Neural progenitor cell (in vitro differentiated cells): ENCODE data around the gene MOB1A. TPM values are rescaled to one million over a fixed set of nuclear protein-coding genes. Genes with fewer than 3 reads are reported as not detected.

Experiments used
- DNase-seq: peaks from one replicate; pipeline ENCODE4 v3.0.0-alpha.2; 2016; ENCODE audit warnings: low spot score
- H2AFZ ChIP-seq: fragments of 200-600 bp; sonication (generic); replicated peaks from 2 replicates; pipeline ENCODE4 v1.6.1; 2016; ENCODE audit warnings: antibody characterized with exemption
- H3F3A ChIP-seq: fragments of 200-600 bp; sonication (generic); 2 replicates; pipeline ENCODE4 v1.6.1; 2016; ENCODE audit warnings: antibody characterized with exemption, low read depth
- H3K27ac ChIP-seq: fragments of 200-600 bp; sonication (generic); 2 replicates; pipeline ENCODE4 v1.5.1; 2016; ENCODE audit warnings: mild to moderate bottlenecking
- H3K27me3 ChIP-seq: fragments of 200-600 bp; sonication (generic); 2 replicates; pipeline ENCODE4 v1.6.1; 2016; ENCODE audit warnings: mild to moderate bottlenecking, moderate library complexity
- H3K36me3 ChIP-seq: fragments of 200-600 bp; sonication (generic); 2 replicates; pipeline ENCODE4 v1.5.1; 2016
- H3K4me1 ChIP-seq: fragments of 200-600 bp; sonication (generic); 2 replicates; pipeline ENCODE4 v1.6.1; 2016; ENCODE audit warnings: mixed run types
- H3K4me2 ChIP-seq: fragments of 200-600 bp; sonication (generic); 2 replicates; pipeline ENCODE4 v1.6.1; 2016
- H3K4me3 ChIP-seq: fragments of 200-600 bp; sonication (generic); 2 replicates; pipeline ENCODE4 v1.5.1; 2016
- H3K79me2 ChIP-seq: fragments of 200-600 bp; sonication (generic); 2 replicates; pipeline ENCODE4 v1.6.1; 2016; ENCODE audit warnings: low read depth
- H3K9ac ChIP-seq: fragments of 200-600 bp; sonication (generic); 2 replicates; pipeline ENCODE4 v1.6.1; 2016
- H3K9me3 ChIP-seq: fragments of 200-600 bp; sonication (generic); 2 replicates; pipeline ENCODE4 v1.5.1; 2016; ENCODE audit warnings: low read depth
- H4K20me1 ChIP-seq: fragments of 200-600 bp; sonication (generic); 2 replicates; pipeline ENCODE4 v1.6.1; 2016; ENCODE audit warnings: low read depth
- H3K27ac Mint-ChIP-seq: 3 replicates; pipeline ENCODE4 v1.8.0; 2021; ENCODE audit warnings: mixed read lengths
- H3K27me3 Mint-ChIP-seq: 2 replicates; pipeline ENCODE4 v1.8.0; 2022; ENCODE audit warnings: low read depth, mild to moderate bottlenecking, inconsistent platforms, moderate library complexity, mixed read lengths; ENCODE audit not compliant: insufficient read depth
- H3K36me3 Mint-ChIP-seq: 3 replicates; pipeline ENCODE4 v1.8.0; 2021; ENCODE audit warnings: mixed read lengths
- H3K4me1 Mint-ChIP-seq: 3 replicates; pipeline ENCODE4 v1.8.0; 2021; ENCODE audit warnings: mixed read lengths
- H3K4me3 Mint-ChIP-seq: 3 replicates; pipeline ENCODE4 v1.8.0; 2021; ENCODE audit warnings: mild to moderate bottlenecking, moderate library complexity, mixed read lengths
- H3K9me3 Mint-ChIP-seq: 3 replicates; pipeline ENCODE4 v1.8.0; 2020; ENCODE audit warnings: mixed read lengths
- EZH2 ChIP-seq: fragments of 200-600 bp; sonication (generic); IDR thresholded peaks from 2 replicates; pipeline ENCODE4 v1.6.1; 2017; ENCODE audit warnings: antibody characterized with exemption, mild to moderate bottlenecking, moderate library complexity
- EZH2phosphoT487 ChIP-seq: fragments of 200-600 bp; sonication (generic); IDR thresholded peaks from 2 replicates; pipeline ENCODE4 v1.6.1; 2017; ENCODE audit warnings: antibody characterized with exemption
- total RNA-seq: library from RNA; depleted of rRNA; stranded (reverse); fragments of >200 nt; gene quantifications from 2 replicates; pipeline ENCODE4 v1.2.3, GENCODE V29; 2015; ENCODE audit warnings: low replicate concordance
- TF ChIP-seq, protein P1 (sequence below): fragments of 200-600 bp; sonication (generic); IDR thresholded peaks from 2 replicates; pipeline ENCODE4 v1.5.1; 2017; ENCODE audit warnings: antibody characterized with exemption, mild to moderate bottlenecking

Gene MOB1A
- total RNA-seq, 1 donor from 2014 or later: 163 TPM

DNA sequence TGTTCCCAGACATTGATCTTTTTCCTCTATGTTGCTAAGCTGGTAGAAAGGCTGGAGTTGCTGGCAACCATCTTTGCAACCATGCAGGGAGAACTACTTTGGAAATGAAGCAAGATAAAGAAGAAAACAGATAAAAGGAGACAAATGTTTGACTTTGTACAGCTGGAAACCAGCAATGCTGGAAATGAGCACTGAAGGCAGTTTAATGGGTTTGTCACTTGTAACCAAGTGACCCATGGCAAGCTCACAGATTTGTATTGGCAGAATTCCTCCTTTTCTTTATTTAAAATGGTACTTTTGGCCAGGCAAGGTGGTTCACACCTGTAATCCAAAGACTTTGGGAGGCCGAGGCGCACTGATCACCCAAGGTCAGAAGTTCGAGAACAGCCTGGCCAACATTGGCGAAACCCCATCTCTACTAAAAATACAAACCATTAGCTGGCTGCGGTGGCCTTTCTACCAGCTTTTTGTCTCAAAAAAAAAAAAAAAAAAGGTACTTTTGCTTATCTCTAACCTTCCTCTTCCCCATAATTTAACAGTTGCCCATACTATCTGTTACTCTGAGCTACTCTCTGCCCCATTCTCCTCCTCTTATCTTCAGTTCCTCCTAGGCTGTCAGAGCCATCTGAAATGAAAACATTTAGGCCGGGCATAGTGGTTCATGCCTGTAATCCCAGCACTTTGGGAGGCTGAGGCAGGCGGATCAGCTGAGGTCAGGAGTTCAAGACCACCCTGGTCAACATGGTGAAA is 28.9 kb downstream of the MOB1A start:
- Histone ChIP-seq H3F3A (peaks cover 49% of the 10 kb centered on the region), H4K20me1 (peaks cover 3% of the 10 kb centered on the region), H2AFZ (no peak overlapping the region), H3K4me1 (peaks cover 8% of the 10 kb centered on the region), H3K9me3 (no peaks in the 10 kb centered on the region), H3K27me3 (no peaks in the 10 kb centered on the region), H3K4me2 (no peak overlapping the region), H3K79me2 (peaks cover 11% of the 10 kb centered on the region), H3K36me3 (no peaks in the 10 kb centered on the region), H3K9ac (no peak overlapping the region), H3K27ac (no peak overlapping the region), H3K4me3 (no peak overlapping the region)
- Mint-ChIP-seq H3K4me1 (peaks cover 3% of the 10 kb centered on the region), H3K36me3 (peaks cover 3% of the 10 kb centered on the region), H3K9me3 (no peaks in the 10 kb centered on the region), H3K27me3 (no peaks in the 10 kb centered on the region), H3K4me3 (peak overlapping the region; percentile 49), H3K27ac (no peak overlapping the region)
- DNase-seq: no peak
- no peak for TF ChIP-seq EZH2phosphoT487
- TF ChIP-seq, protein P1, sequence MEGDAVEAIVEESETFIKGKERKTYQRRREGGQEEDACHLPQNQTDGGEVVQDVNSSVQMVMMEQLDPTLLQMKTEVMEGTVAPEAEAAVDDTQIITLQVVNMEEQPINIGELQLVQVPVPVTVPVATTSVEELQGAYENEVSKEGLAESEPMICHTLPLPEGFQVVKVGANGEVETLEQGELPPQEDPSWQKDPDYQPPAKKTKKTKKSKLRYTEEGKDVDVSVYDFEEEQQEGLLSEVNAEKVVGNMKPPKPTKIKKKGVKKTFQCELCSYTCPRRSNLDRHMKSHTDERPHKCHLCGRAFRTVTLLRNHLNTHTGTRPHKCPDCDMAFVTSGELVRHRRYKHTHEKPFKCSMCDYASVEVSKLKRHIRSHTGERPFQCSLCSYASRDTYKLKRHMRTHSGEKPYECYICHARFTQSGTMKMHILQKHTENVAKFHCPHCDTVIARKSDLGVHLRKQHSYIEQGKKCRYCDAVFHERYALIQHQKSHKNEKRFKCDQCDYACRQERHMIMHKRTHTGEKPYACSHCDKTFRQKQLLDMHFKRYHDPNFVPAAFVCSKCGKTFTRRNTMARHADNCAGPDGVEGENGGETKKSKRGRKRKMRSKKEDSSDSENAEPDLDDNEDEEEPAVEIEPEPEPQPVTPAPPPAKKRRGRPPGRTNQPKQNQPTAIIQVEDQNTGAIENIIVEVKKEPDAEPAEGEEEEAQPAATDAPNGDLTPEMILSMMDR: no peak
- TF ChIP-seq EZH2: no peak

- no peak overlapping the region for H2AFZ ChIP-seq
- H3K27me3 ChIP-seq: no peaks in the 10 kb centered on the region
- H3K4me3 ChIP-seq: no peak overlapping the region
- H3F3A ChIP-seq: peaks cover 49% of the 10 kb centered on the region
- Mint-ChIP-seq H3K9me3 (no peaks in the 10 kb centered on the region), H3K36me3 (peaks cover 3% of the 10 kb centered on the region), H3K4me3 (no peak overlapping the region), H3K27me3 (no peaks in the 10 kb centered on the region), H3K4me1 (peaks cover 3% of the 10 kb centered on the region), H3K27ac (no peak overlapping the region)
- H4K20me1 ChIP-seq: peaks cover 3% of the 10 kb centered on the region
- H3K79me2 ChIP-seq: peaks cover 11% of the 10 kb centered on the region
- TF ChIP-seq EZH2: no peak
- TF ChIP-seq, protein P1: no peak
- TF ChIP-seq EZH2phosphoT487: no peak
- peak overlapping the region; percentile 94 for H3K4me2 ChIP-seq
- H3K9ac ChIP-seq: no peak overlapping the region
- H3K27ac ChIP-seq: no peak overlapping the region
- DNase-seq: no peak
- peaks cover 8% of the 10 kb centered on the region for H3K4me1 ChIP-seq
- H3K36me3 ChIP-seq: no peaks in the 10 kb centered on the region
- no peaks in the 10 kb centered on the region for H3K9me3 ChIP-seq
These were observed 29.5 kb downstream of the MOB1A start for GRCh38 chr2:74149247-74149525.

DNA sequence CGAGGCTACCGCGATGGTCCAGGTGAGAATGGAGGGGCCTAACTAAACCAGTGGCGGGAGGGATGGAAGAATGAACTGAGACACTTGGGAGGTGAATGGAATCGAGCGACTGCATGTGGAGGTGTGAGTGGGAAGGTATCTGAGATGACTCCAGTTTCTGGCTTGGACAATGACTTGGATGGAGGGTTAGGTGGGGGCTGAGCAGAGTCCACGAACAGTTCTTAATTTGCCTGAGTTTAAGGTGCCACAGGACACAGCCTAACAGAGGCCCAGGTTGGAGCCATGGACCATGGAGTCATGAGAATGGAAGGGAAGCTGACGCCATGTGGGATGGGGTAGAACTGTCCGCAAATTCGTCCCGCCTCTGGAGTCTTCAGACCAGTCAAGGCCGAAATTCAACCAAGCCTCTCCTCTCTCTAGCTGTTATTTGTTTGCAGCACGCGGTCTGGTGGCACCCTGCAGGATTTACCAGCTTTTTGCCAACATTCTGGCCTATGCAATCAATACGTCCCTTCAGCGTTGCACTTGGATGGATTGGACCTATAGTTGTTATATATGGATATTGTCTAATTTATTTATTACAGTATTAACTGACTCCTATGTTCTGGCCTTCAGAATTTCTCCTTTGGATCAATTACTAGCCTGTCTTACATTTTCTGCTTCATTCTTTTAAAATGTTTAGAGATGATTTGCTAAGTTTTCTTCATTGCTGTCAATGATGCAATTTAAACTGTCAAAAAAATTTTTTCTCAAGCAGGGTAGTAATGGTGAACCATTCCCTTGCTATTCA is 30.0 kb downstream of the MOB1A start:
- Mint-ChIP-seq H3K27me3 (no peaks in the 10 kb centered on the region), H3K27ac (no peak overlapping the region), H3K9me3 (no peaks in the 10 kb centered on the region), H3K36me3 (peaks cover 2% of the 10 kb centered on the region), H3K4me1 (peaks cover 3% of the 10 kb centered on the region), H3K4me3 (no peak overlapping the region)
- DNase-seq: no peak
- Histone ChIP-seq H3K9ac (peak overlapping the region; percentile 49), H3K36me3 (no peaks in the 10 kb centered on the region), H3K9me3 (no peaks in the 10 kb centered on the region), H3K4me3 (peak overlapping the region; percentile 68), H3K79me2 (peaks cover 11% of the 10 kb centered on the region), H3K27ac (no peak overlapping the region), H3K4me2 (peak overlapping the region; percentile 94), H3F3A (peaks cover 48% of the 10 kb centered on the region), H4K20me1 (peaks cover 3% of the 10 kb centered on the region), H3K4me1 (peaks cover 8% of the 10 kb centered on the region), H3K27me3 (no peaks in the 10 kb centered on the region), H2AFZ (peak overlapping the region; percentile 99)
- TF ChIP-seq, protein P1: no peak
- TF ChIP-seq EZH2: no peak
- no peak for TF ChIP-seq EZH2phosphoT487
